ENCODE results near the gene SIK1.
"Not testable (repeated sequence)": the region's sequence is repeated elsewhere in the genome, so short reads cannot be mapped to it uniquely, and the experiment has no call there.

SIK1 gene

GRCh38 chr21:43383351-43383750 lies 43.6 kb downstream of the SIK1 start:
- not testable (repeated sequence) for FAIRE-seq

DNA sequence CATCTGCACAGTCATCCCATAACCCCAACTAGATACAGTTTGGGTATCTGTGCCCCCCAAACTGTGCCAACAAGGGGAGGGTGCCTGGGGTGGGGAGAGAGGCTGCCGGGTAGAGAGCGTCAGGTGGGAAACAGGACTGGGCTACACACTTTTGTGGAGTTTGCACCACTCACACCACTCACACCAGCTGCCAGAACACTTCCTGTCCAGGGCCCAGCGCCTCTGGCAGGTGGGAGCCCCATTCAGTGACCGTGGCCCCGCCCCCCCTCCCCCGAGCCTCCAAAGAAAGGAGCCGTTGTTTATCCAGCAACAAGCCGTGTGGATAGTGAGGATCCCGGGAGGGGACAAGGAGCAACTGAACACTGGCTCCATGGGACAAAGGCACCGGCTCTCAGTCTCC lies 44.0 kb downstream of the SIK1 start:
- not testable (repeated sequence) for FAIRE-seq

- not testable (repeated sequence) for FAIRE-seq
Observed at GRCh38 chr21:43380852-43381533, 45.9 kb downstream of the SIK1 start.

DNA sequence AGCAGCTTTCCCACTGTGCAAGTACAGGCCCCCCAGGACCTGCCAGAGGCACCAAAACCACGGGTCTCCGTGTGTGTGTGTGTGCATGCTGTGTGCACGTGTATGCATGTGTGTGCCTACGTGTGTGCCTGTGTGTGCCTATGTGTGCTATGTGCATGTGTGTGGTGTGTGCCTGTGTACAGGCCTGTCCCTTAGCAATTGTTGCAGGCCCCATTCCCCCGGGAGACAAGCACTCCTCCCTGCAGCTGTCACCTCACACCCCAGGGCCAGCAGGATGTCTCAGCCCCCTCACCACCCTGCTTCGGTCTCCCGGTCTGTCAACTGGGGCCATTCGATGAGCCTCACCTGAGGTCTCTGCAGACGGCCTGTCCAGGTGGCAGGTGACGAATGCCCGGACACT lies 46.6 kb downstream of the SIK1 start:
- not testable (repeated sequence) for FAIRE-seq

GRCh38 chr21:43379626-43380122 lies 47.3 kb downstream of the SIK1 start:
- FAIRE-seq, result not testable (repeated sequence)

DNA sequence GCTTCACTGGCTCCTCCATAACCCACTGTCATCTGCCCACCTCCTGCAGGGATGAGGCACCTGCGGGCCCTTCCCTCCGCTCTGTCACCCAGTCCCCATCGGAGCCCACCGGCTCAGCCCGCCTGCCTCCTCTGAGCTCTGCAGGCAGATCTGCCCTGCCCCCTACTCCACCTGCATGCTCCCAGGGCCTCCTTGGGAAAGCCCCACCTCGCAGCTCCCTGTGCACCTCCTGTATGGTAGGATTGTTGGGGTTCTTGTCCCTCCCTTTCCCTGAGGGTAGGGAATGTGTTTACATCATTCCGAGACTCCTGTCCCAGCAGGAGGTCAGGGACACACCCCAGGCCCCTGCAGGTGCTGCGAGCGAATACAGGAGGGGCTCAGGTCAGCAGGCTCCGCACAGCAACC lies 50.5 kb downstream of the SIK1 start:
- FAIRE-seq, result no peak

DNA sequence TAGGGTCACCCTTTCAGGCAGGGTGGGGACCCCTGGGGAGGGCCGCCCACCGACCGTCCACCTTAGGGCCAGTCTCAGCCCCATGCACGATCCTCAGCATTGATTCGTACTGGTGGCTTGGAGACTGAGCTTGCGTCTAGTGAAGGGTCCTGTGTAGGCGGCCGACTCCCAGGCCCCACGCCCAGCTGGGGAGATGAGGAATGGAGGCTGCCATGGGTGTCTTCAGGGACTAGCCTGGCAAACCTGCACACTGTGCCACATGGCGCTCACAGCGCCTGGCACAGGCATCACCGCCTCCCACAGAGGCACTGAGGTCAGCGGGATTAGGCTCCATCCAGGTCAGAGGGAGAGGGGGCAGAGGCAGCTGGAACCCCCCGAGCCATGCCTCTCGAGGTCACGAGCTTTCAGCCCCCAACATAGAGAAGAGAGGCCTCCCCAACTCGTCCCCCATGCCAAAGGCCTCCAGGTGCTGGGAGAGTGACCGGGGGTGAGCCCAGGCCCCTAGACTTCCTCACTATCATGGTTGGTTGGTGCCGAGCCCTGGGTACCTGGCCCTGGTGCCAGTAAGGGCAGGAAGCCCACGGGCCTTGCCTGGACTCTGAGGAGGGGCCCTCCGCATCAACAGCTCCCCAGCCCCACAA lies 51.0 kb downstream of the SIK1 start:
- no peak for FAIRE-seq

- FAIRE-seq, result no peak
Observed at GRCh38 chr21:43375006-43375836, 51.7 kb downstream of the SIK1 start.

- FAIRE-seq, result no peak
Observed at GRCh38 chr21:43374228-43374885, 52.6 kb downstream of the SIK1 start.

DNA sequence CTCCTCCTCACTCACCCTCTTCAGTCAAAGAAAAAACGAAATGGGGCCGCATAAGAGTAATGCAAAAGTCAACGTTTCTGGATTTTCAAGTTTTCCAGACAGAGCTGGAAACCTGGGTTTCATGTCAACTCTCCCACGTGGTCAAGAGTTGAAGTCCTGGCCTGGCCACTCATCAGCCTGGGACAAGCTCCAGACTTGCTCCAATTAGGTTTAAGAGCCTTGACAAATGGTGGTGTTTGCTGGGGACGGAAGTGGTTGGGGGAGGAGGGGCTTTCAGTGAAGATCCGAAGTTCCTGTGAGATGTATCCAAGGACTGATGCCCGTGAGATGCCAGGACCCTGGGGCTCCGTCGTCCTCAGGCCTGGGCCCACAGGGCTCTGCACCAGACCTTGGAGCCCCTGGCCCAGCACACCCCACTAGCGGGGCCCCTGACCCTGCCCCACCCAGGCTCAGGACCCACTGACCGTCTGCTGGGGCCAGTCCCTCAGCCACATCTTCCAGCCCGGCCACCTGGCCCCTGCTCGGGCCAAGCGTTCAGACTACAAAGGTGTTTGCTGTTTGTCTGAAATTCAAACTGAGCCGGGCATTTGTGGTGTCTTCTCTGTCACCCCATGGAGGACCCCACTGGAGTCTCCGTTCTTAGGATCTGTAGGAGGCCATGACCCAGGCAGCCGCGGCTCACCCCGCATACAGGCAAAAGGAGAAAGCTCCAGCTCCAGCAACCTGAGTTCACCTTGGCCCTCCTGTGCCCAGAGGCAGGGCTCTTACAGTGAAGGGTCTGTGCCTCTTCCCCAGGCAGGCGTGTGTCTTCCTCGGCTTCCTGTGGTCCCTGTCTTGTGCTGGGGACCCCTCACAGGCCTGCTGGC lies 53.3 kb downstream of the SIK1 start:
- no peak for FAIRE-seq

DNA sequence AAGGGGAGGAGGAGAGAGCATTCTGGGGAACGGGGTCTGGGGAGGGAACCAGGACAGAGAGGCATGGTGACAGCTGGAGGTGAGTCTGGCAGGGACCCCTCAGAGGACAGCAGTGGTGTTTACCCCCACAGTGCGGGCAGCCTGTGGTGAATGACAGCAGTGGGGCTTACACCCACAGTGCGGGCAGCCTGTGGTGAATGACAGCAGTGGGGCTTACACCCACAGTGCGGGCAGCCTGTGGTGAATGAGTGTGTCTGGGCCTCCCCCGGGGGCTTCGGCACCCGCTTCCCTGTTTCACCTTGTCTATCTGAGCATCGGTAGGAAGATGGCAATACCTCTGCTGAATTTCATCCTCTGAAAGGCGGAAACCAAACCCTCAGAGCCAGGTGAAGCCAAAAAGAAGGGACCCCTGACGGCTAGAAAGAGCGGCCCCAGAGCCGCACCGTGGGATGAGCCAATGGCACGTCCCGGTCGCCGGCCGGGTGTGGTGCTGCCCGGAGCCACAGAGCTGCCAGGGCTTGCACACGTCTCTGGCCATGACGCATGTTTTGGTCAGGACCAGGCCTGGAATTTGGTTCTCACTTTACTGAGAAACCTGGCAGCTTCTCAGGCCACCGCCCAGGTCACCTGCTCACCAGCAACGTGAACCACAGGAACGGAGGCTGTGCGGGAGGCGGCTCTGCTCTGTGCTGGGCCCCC lies 54.1 kb downstream of the SIK1 start:
- no peak for FAIRE-seq

DNA sequence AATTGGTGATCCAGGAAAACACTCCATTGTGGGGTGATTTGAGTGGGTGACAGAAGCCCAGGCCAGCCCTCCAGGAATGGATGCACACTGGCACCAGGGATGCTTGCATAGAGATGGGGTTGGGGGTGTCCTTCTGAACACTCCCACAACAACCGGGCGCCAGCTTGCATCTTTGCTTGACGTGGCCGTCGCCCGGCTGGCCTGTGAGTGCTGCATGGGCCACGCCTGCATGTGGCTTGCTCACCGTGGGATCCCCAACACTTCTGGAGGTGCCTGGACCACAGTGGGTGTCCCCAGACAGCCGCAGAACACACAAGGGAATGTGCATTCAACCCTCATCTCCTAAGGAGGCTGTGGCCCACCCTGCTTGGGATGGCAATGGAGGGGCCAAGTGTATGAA lies 55.1 kb downstream of the SIK1 start:
- no peak for FAIRE-seq

- FAIRE-seq, result no peak
Observed at GRCh38 chr21:43370888-43371570, 55.9 kb downstream of the SIK1 start.

DNA sequence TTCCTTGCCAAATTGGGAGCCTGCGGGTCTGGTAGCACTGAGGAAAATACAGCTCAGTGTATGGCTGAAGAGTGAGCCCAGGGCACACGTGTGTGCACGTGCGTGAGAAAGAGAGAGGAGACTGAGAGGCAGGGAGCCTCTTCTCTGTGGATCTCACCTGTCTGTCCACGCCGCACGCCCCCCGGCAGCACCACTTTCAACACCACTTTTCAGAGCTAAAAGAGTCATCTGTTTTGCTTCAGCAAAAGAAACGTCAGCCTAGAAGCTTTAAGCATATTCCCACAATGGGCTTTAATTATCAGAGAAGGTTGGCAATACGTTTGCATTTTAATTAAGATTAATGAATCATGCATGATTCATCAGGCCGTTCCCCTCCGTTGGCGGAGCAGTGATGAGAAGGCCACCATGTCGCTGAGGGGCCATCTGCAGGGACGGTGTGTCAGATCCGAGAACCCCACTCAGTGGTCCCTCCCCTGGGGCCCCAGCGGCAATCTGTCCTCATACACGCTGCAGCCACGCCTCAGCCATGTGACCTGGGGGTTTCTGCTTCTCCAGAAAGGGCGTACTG lies 56.8 kb downstream of the SIK1 start:
- no peak for FAIRE-seq

- no peak for FAIRE-seq
Observed at GRCh38 chr21:43369596-43370090, 57.3 kb downstream of the SIK1 start.

GRCh38 chr21:43369124-43369523 lies 57.8 kb downstream of the SIK1 start:
- FAIRE-seq, result no peak

DNA sequence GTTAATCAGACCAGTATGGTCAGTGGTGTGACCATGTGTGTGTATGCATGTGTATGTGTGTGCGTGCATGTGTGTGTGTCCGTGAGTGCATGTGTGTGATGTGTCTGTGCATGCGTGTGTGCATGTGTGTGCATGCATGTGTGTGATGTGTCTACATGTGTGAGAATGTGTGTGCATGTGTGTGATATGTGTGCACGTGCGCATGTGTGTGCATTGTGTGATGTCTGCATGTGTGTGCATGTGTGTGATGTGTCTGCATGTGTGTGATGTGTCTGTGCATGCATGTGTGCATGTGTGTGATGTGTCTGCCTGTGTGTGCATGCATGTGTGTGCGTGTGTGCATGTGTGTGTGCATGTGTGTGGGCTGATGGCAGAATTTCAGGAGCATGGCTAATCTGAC lies 58.2 kb downstream of the SIK1 start:
- no peak for FAIRE-seq

DNA sequence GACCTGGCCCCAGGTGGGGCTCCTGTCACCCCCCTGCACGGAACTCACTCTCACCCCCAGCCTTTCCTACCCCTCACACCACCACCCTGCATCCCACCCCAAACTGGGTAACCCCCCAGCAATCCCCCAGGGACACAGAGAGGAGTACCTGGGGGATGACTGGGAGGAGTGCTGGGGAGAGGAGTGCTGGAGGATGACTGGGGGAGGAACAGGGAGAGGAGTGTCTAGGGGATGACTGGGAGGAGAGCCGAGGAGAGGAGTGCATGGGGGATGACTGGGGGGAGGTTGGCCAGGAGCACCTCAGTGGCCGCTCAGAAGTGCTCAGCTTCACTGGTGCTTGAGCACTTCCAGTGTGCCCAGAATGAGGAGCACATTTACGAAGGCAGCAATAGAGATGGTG lies 59.1 kb downstream of the SIK1 start:
- FAIRE-seq, result no peak

GRCh38 chr21:43367296-43367695 lies 59.6 kb downstream of the SIK1 start:
- FAIRE-seq, result no peak

- FAIRE-seq, result no peak
Observed at GRCh38 chr21:43366656-43367055, 60.3 kb downstream of the SIK1 start.
